Measurements from ENCODE around the gene SUOX.

- TF ChIP-seq CTCF (IDR thresholded peaks at IDR 0.05; ENCODE audit: poor library complexity) (no peak), EZH2 (IDR thresholded peaks at IDR 0.05; ENCODE audit: borderline replicate concordance) (no peak), EZH2phosphoT487 (IDR thresholded peaks at IDR 0.05; ENCODE audit: low read depth, severe bottlenecking, unreplicated experiment) (no peak)
Observed at GRCh38 chr12:56040963-56041551, 44.0 kb downstream of the SUOX start.

All from hepatocyte (in vitro differentiated cells).